Chondrocyte (in vitro differentiated cells): ENCODE results near the gene MKI67. TPM values are rescaled to one million over a fixed set of nuclear protein-coding genes. Genes with fewer than 3 reads are reported as not detected.

Experiments used
- DNase-seq: peaks from one replicate; pipeline ENCODE4 v3.0.0; 2021; ENCODE audit warnings: mixed read lengths, low spot score
- H3K27ac Mint-ChIP-seq: one replicate; pipeline ENCODE4 v1.8.0; 2021; ENCODE audit warnings: mild to moderate bottlenecking, moderate library complexity, mixed read lengths; ENCODE audit not compliant: unreplicated experiment
- H3K27me3 Mint-ChIP-seq: 2 replicates; pipeline ENCODE4 v1.8.0; 2021; ENCODE audit warnings: low read depth, mixed read lengths
- H3K36me3 Mint-ChIP-seq: 2 replicates; pipeline ENCODE4 v1.8.0; 2021; ENCODE audit warnings: low read depth, mixed read lengths
- H3K4me1 Mint-ChIP-seq: 2 replicates; pipeline ENCODE4 v1.8.0; 2021; ENCODE audit warnings: low read depth, mild to moderate bottlenecking, mixed read lengths
- H3K4me3 Mint-ChIP-seq: one replicate; pipeline ENCODE4 v1.8.0; 2021; ENCODE audit warnings: mild to moderate bottlenecking, moderate library complexity, mixed read lengths; ENCODE audit not compliant: unreplicated experiment
- H3K9me3 Mint-ChIP-seq: 2 replicates; pipeline ENCODE4 v1.8.0; 2021; ENCODE audit warnings: low read depth, mixed read lengths
- CTCF ChIP-seq: fragments of 200-600 bp; sonication (generic); IDR thresholded peaks from 2 replicates; pipeline ENCODE4 v1.5.0; 2021; ENCODE audit warnings: antibody characterized with exemption, mild to moderate bottlenecking, moderate library complexity
- total RNA-seq: library from RNA; stranded (reverse); gene quantifications from 3 replicates; pipeline ENCODE4 v1.2.1, GENCODE V29; 2021

MKI67 gene
- total RNA-seq, 1 donor from 2014 or later, result 17.1 TPM

- H3K4me1 Mint-ChIP-seq, result no peaks in the 10 kb centered on the region
- H3K27me3 Mint-ChIP-seq, result no peaks in the 10 kb centered on the region
- no peaks in the 10 kb centered on the region for H3K9me3 Mint-ChIP-seq
- H3K36me3 Mint-ChIP-seq, result peaks cover 2% of the 10 kb centered on the region
- no peak for DNase-seq
- no peak overlapping the region for H3K4me3 Mint-ChIP-seq
- no peak overlapping the region for H3K27ac Mint-ChIP-seq
- no peak for TF ChIP-seq CTCF
Observed at GRCh38 chr10:128105383-128105782, 20.8 kb downstream of the MKI67 start.

- Mint-ChIP-seq H3K4me1 (no peaks in the 10 kb centered on the region), H3K4me3 (no peak overlapping the region), H3K36me3 (peaks cover 2% of the 10 kb centered on the region), H3K9me3 (no peaks in the 10 kb centered on the region), H3K27me3 (no peaks in the 10 kb centered on the region), H3K27ac (no peak overlapping the region)
- DNase-seq, result no peak
- no peak for TF ChIP-seq CTCF
Observed at GRCh38 chr10:128103229-128103714, 23.0 kb downstream of the MKI67 start.

GRCh38 chr10:128102480-128103228, 23.6 kb downstream of the MKI67 start:
- Mint-ChIP-seq H3K27me3 (no peaks in the 10 kb centered on the region), H3K9me3 (no peaks in the 10 kb centered on the region), H3K36me3 (peaks cover 8% of the 10 kb centered on the region), H3K27ac (no peak overlapping the region), H3K4me1 (no peaks in the 10 kb centered on the region), H3K4me3 (no peak overlapping the region)
- no peak for TF ChIP-seq CTCF
- no peak for DNase-seq

- no peak overlapping the region for H3K4me3 Mint-ChIP-seq
- no peak for DNase-seq
- H3K27ac Mint-ChIP-seq, result no peak overlapping the region
- no peaks in the 10 kb centered on the region for H3K4me1 Mint-ChIP-seq
- TF ChIP-seq CTCF, result no peak
- H3K9me3 Mint-ChIP-seq, result no peaks in the 10 kb centered on the region
- no peaks in the 10 kb centered on the region for H3K27me3 Mint-ChIP-seq
- peaks cover 8% of the 10 kb centered on the region for H3K36me3 Mint-ChIP-seq
Observed at GRCh38 chr10:128101901-128102300, 24.3 kb downstream of the MKI67 start.

- Mint-ChIP-seq H3K4me1 (no peaks in the 10 kb centered on the region), H3K36me3 (peaks cover 8% of the 10 kb centered on the region), H3K9me3 (no peaks in the 10 kb centered on the region), H3K4me3 (no peak overlapping the region), H3K27ac (no peak overlapping the region), H3K27me3 (no peaks in the 10 kb centered on the region)
- no peak for DNase-seq
- no peak for TF ChIP-seq CTCF
Observed at GRCh38 chr10:128099901-128100300, 26.3 kb downstream of the MKI67 start.
